ELR (cell line): Measurements from ENCODE around the gene RFX7.
"Not testable (repeated sequence)": the region's sequence is repeated elsewhere in the genome, so short reads cannot be mapped to it uniquely, and the experiment has no call there.

Experiments used
- DNase-seq: peaks from one replicate; pipeline ENCODE4 v3.0.0-alpha.2; 2015; ENCODE audit warnings: low read depth

RFX7 gene

GRCh38 chr15:56243163-56244037 is at the start of gene RFX7:
RFX7 (minus strand) TSS chr15:56243879; CDS start chr15:56243285, 594 bp downstream.
- DNase-seq, result peak; percentile 83

- no peak for DNase-seq
Measured at GRCh38 chr15:56292546-56293316, 49.1 kb upstream of the RFX7 start.

GRCh38 chr15:56291741-56292140 is 48.1 kb upstream of the RFX7 start:
- DNase-seq, result no peak

GRCh38 chr15:56286213-56286612 is 42.5 kb upstream of the RFX7 start:
- DNase-seq, result no peak

GRCh38 chr15:56281145-56281544 is 37.5 kb upstream of the RFX7 start:
- DNase-seq, result no peak

- DNase-seq, result no peak
Measured at GRCh38 chr15:56273724-56274123, 30.0 kb upstream of the RFX7 start.

GRCh38 chr15:56272454-56272853 is 28.8 kb upstream of the RFX7 start:
- DNase-seq, result no peak

- DNase-seq, result not testable (repeated sequence)
Measured at GRCh38 chr15:56266465-56266864, 22.8 kb upstream of the RFX7 start.

GRCh38 chr15:56261854-56262509 is 18.3 kb upstream of the RFX7 start:
- DNase-seq, result peak; percentile 10

- DNase-seq, result not testable (repeated sequence)
Measured at GRCh38 chr15:56257306-56257705, 13.6 kb upstream of the RFX7 start.

- DNase-seq, result no peak
Measured at GRCh38 chr15:56254265-56254664, 10.6 kb upstream of the RFX7 start.

GRCh38 chr15:56252386-56252785 is 8.7 kb upstream of the RFX7 start:
- DNase-seq, result no peak

GRCh38 chr15:56251315-56252095 is 7.8 kb upstream of the RFX7 start:
- no peak for DNase-seq

GRCh38 chr15:56250626-56251025 is 6.9 kb upstream of the RFX7 start:
- no peak for DNase-seq

- peak; percentile 69 for DNase-seq
Measured at GRCh38 chr15:56249092-56249491, 5.4 kb upstream of the RFX7 start.

- DNase-seq, result no peak
Measured at GRCh38 chr15:56248311-56248992, 4.8 kb upstream of the RFX7 start.

GRCh38 chr15:56247266-56247665 is 3.6 kb upstream of the RFX7 start:
- no peak for DNase-seq

- peak; percentile 93 for DNase-seq
Measured at GRCh38 chr15:56245871-56246814, 2.5 kb upstream of the RFX7 start.

- DNase-seq, result peak; percentile 39
Measured at GRCh38 chr15:56244811-56245576, 1.3 kb upstream of the RFX7 start.
